Kidney (tissue), 14 donors: ENCODE measurements around the gene TRPM2. TPM values are rescaled to one million over a fixed set of nuclear protein-coding genes. Genes with fewer than 3 reads are reported as not detected.
A peak's percentile ranks its signal among the peaks of the same experiment; 100 is the strongest.

ENCODE experiments used
- DNase-seq, 5 donors: peaks; one replicate each; pipeline ENCODE4 v3.0.0-alpha.2; 2013 to 2020
- FAIRE-seq: peaks from 2 replicates; lab custom pipeline; 2012; peaks lifted over from hg19 to GRCh38; lab: Jason Lieb, UNC
- H3K27ac ChIP-seq, 2 donors: one replicate each; pipeline ENCODE4 v1.7.0; 2013; ENCODE audit warnings: low read depth in 2 of 2, low read length in 2 of 2, inconsistent platforms in 1 of 2
- H3K27me3 ChIP-seq: one replicate; pipeline ENCODE4 v1.7.1; 2013; ENCODE audit warnings: low read length, inconsistent platforms; ENCODE audit not compliant: control insufficient read depth, insufficient read depth
- H3K36me3 ChIP-seq, 3 donors: one replicate each; pipeline versions ENCODE4 v1.7.0 to v1.7.1; 2013; ENCODE audit warnings: low read length in 3 of 3, control low read depth in 1 of 3, inconsistent platforms in 1 of 3; ENCODE audit not compliant: insufficient read depth in 3 of 3, control insufficient read depth in 2 of 3
- H3K4me1 ChIP-seq, 3 donors: one replicate each; pipeline versions ENCODE4 v1.7.0 to v1.7.1; 2013; ENCODE audit warnings: low read length in 3 of 3, inconsistent platforms in 1 of 3, low read depth in 1 of 3; ENCODE audit not compliant: control insufficient read depth in 2 of 3, insufficient read depth in 2 of 3
- H3K4me3 ChIP-seq, 3 donors: one replicate each; pipeline versions ENCODE4 v1.7.0 to v1.8.1; 2013; ENCODE audit warnings: low read length in 3 of 3, control low read depth in 1 of 3, inconsistent platforms in 1 of 3
- H3K9ac ChIP-seq, 3 donors: one replicate each; pipeline versions ENCODE4 v1.7.0 to v1.7.1; 2013; ENCODE audit warnings: low read length in 3 of 3, control low read depth in 1 of 3, inconsistent platforms in 1 of 3
- H3K9me3 ChIP-seq, 3 donors: one replicate each; pipeline versions ENCODE4 v1.7.0 to v1.7.1; 2013; ENCODE audit warnings: low read length in 3 of 3, control low read depth in 1 of 3, inconsistent platforms in 1 of 3; ENCODE audit not compliant: control insufficient read depth in 2 of 3, insufficient read depth in 1 of 3
- CTCF ChIP-seq: IDR thresholded peaks from 3 replicates; pipeline ENCODE4 v1.5.1; 2012; ENCODE audit warnings: mild to moderate bottlenecking, moderate library complexity, borderline replicate concordance; ENCODE audit not compliant: insufficient read depth; ENCODE audit errors: extremely low read depth
- intact Hi-C: fragments of 100-400 bp; cut with DNase I; formaldehyde crosslinking; loops from one replicate; pipeline ENCODE4 v1.11.1; 2022
- polyA plus RNA-seq: library from polyadenylated mRNA; stranded (reverse); fragments of 350-450 nt; fragmentation: Illumina TruSeq; extraction: RNeasy Lipid Tissue Mini Kit (QIAGEN cat#74804); gene quantifications from one replicate; pipeline ENCODE4 v1.2.3, GENCODE V29; 2014; ENCODE audit warnings: low read depth, low replicate concordance; ENCODE audit not compliant: insufficient read depth
- total RNA-seq: library from RNA; stranded (reverse); fragmentation: NEBNext Ultra II Directional; extraction: Animal tissue kit (Norgen Biotek cat#: 25700); gene quantifications from one replicate; pipeline ENCODE4 v1.2.1, GENCODE V29; 2021
- donor health status: control.
- donor health status: control.
- donor health status: control.
- donor health status: control.
- donor health status: control.
- donor health status: DM: yes; HTN: yes; CAD: no.
- donor health status: Normal renal cell carcinoma (clear cell type).

TRPM2 gene
- total and polyA plus RNA-seq, 2 donors from 2014 or later, result 2.0 to 11.5 TPM

GRCh38 chr21:44425895-44426662 lies 72.7 kb downstream of the TRPM2 start:
- H3K4me1 ChIP-seq, result no peaks in the 10 kb centered on the region

GRCh38 chr21:44426663-44427191 lies 73.3 kb downstream of the TRPM2 start:
- Histone ChIP-seq H3K4me1 (no peaks in the 10 kb centered on the region), H3K9ac (no peak overlapping the region), H3K36me3 (no peaks in the 10 kb centered on the region), H3K27me3 (no peaks in the 10 kb centered on the region), H3K4me3 (no peak overlapping the region), H3K27ac (no peak overlapping the region), H3K9me3 (peaks cover 0 to 4% (median 0%) of the 10 kb centered on the region in 3 donors)
- TF ChIP-seq CTCF, result no peak
- DNase-seq (peak in 2 of 5 donors; percentile 27 to 56), FAIRE-seq (no peak)
- intact Hi-C loops, result no loop called here

More at GRCh38 chr21:44425895-44426662, 72.7 kb downstream of the TRPM2 start:
- no peak for TF ChIP-seq CTCF
- Histone ChIP-seq H3K27me3 (no peaks in the 10 kb centered on the region), H3K9me3 (peaks cover 0 to 4% (median 0%) of the 10 kb centered on the region in 3 donors), H3K9ac (no peak overlapping the region), H3K27ac (no peak overlapping the region), H3K4me3 (no peak overlapping the region), H3K36me3 (no peaks in the 10 kb centered on the region)
- DNase-seq, result peak in 2 of 5 donors; percentile 35 to 61
- intact Hi-C loops, result no loop called here
- FAIRE-seq, result no peak

GRCh38 chr21:44427241-44428120 lies 74.1 kb downstream of the TRPM2 start:
- no peak overlapping the region for H3K9ac ChIP-seq
- DNase-seq (peak in 2 of 5 donors; percentile 42 to 63), FAIRE-seq (no peak)

More at GRCh38 chr21:44427241-44428120, 74.1 kb downstream of the TRPM2 start:
- Histone ChIP-seq H3K36me3 (no peaks in the 10 kb centered on the region), H3K27ac (no peak overlapping the region), H3K9me3 (peaks cover 0 to 4% (median 0%) of the 10 kb centered on the region in 3 donors), H3K27me3 (no peaks in the 10 kb centered on the region), H3K4me3 (no peak overlapping the region), H3K4me1 (no peaks in the 10 kb centered on the region)
- no peak for TF ChIP-seq CTCF
- intact Hi-C loops, result no loop called here
